Osteoblast (primary cell): ENCODE data around the gene SLC52A1. TPM values are rescaled to one million over a fixed set of nuclear protein-coding genes. Genes with fewer than 3 reads are reported as not detected.

Source experiments
- DNase-seq: peaks from one replicate; pipeline ENCODE4 v3.0.0; 2011; ENCODE audit warnings: low spot score, mixed read lengths; ENCODE audit not compliant: insufficient read length; ENCODE audit errors: missing footprints
- H2AFZ ChIP-seq: 2 replicates; pipeline ENCODE4 v1.6.0; 2011; ENCODE audit warnings: mild to moderate bottlenecking, low read length
- H3K27ac ChIP-seq: 2 replicates; pipeline ENCODE4 v1.5.1; 2011; ENCODE audit warnings: mild to moderate bottlenecking, low read depth, low read length, moderate library complexity
- H3K27me3 ChIP-seq: 2 replicates; pipeline ENCODE4 v1.6.0; 2012; ENCODE audit warnings: mild to moderate bottlenecking, control low read depth, inconsistent platforms, low read length, moderate library complexity; ENCODE audit not compliant: insufficient read depth
- H3K36me3 ChIP-seq: 2 replicates; pipeline ENCODE4 v1.5.1; 2011; ENCODE audit warnings: mild to moderate bottlenecking, low read length, control low read depth, moderate library complexity; ENCODE audit not compliant: insufficient read depth
- H3K4me1 ChIP-seq: 2 replicates; pipeline ENCODE4 v1.5.1; 2011; ENCODE audit warnings: mild to moderate bottlenecking, low read length, control low read depth, moderate library complexity; ENCODE audit not compliant: insufficient read depth
- H3K4me2 ChIP-seq: 2 replicates; pipeline ENCODE4 v1.6.0; 2011; ENCODE audit warnings: mild to moderate bottlenecking, low read length; ENCODE audit not compliant: insufficient read depth
- H3K4me3 ChIP-seq: fragments of 200-600 bp; sonication (generic); 3 replicates; pipeline ENCODE4 v1.5.1; 2012; ENCODE audit warnings: mild to moderate bottlenecking, low read length, inconsistent platforms; ENCODE audit not compliant: insufficient read depth
- H3K79me2 ChIP-seq: 2 replicates; pipeline ENCODE4 v1.6.0; 2012; ENCODE audit warnings: mild to moderate bottlenecking, low read length, control low read depth, inconsistent platforms; ENCODE audit not compliant: insufficient read depth
- H3K9me3 ChIP-seq: 2 replicates; pipeline ENCODE4 v1.5.1; 2011; ENCODE audit warnings: low read depth, low read length, control low read depth
- H4K20me1 ChIP-seq: 2 replicates; pipeline ENCODE4 v1.6.0; 2012; ENCODE audit warnings: mild to moderate bottlenecking, low read length, control low read depth; ENCODE audit not compliant: insufficient read depth
- CTCF ChIP-seq: IDR thresholded peaks from 2 replicates; pipeline ENCODE4 v1.5.1; 2011; ENCODE audit warnings: mild to moderate bottlenecking, low read depth, low read length, moderate library complexity; ENCODE audit errors: extremely low read depth
- total RNA-seq: library from RNA; depleted of rRNA; stranded (reverse); fragments of >200 nt; gene quantifications from 2 replicates; pipeline ENCODE4 v1.2.3, GENCODE V29; 2012

Gene SLC52A1
- total RNA-seq, 1 donor: not detected

- Histone ChIP-seq H3K27ac (peak within 1 kb of the TSS; percentile 84), H3K27me3 (no peaks in the 10 kb centered on the region), H3K36me3 (peaks cover 10% of the 10 kb centered on the region), H3K4me1 (peaks cover 17% of the 10 kb centered on the region), H4K20me1 (no peaks in the 10 kb centered on the region), H3K9me3 (no peaks in the 10 kb centered on the region), H3K4me3 (peak within 1 kb of the TSS; percentile 93), H3K79me2 (peaks cover 16% of the 10 kb centered on the region), H2AFZ (peak within 1 kb of the TSS; percentile 92), H3K4me2 (peak within 1 kb of the TSS; percentile 98)
- DNase-seq: peak; percentile 95
- TF ChIP-seq CTCF: peak; percentile 48
Measured at GRCh38 chr17:4986951-4987766, 48.1 kb downstream of the SLC52A1 start, which contains the start of gene CAMTA2. Gene CAMTA2 (minus strand): TSS chr17:4987675. CDS start chr17:4986222, 1,453 bp downstream.

- Histone ChIP-seq H3K9me3 (no peaks in the 10 kb centered on the region), H3K27ac (peak overlapping the region; percentile 84), H3K79me2 (peaks cover 16% of the 10 kb centered on the region), H4K20me1 (no peaks in the 10 kb centered on the region), H3K36me3 (peaks cover 16% of the 10 kb centered on the region), H3K27me3 (no peaks in the 10 kb centered on the region), H3K4me1 (peaks cover 17% of the 10 kb centered on the region), H2AFZ (peak overlapping the region; percentile 92), H3K4me2 (peak overlapping the region; percentile 98), H3K4me3 (peak overlapping the region; percentile 93)
- no peak for TF ChIP-seq CTCF
- peak; percentile 84 for DNase-seq
Measured at GRCh38 chr17:4986403-4986802, 48.8 kb downstream of the SLC52A1 start.

Other genes with a start within 250 kb of the SLC52A1 start
- 0.29 TPM in 1 of 2 replicates, not detected in the other for gene VMO1, start 249.1 kb downstream of the SLC52A1 start, total RNA-seq
- gene GLTPD2, start 246.5 kb downstream of the SLC52A1 start, total RNA-seq: not detected in 2 replicates
- 109 and 113 TPM in 2 replicates for gene PSMB6, start 239.3 kb downstream of the SLC52A1 start, total RNA-seq
- gene PLD2, start 228.3 kb downstream of the SLC52A1 start, total RNA-seq: 18.9 and 19.9 TPM in 2 replicates
- gene MINK1, start 202.1 kb downstream of the SLC52A1 start, total RNA-seq: 34.4 and 35.9 TPM in 2 replicates
- gene C17orf107, start 135.9 kb downstream of the SLC52A1 start, total RNA-seq: 4.0 and 5.3 TPM in 2 replicates
- 1.4 and 1.8 TPM in 2 replicates for gene CHRNE, start 132.3 kb downstream of the SLC52A1 start, total RNA-seq
- not detected in 2 replicates for gene GP1BA, start 103.1 kb downstream of the SLC52A1 start, total RNA-seq
- gene SLC25A11, start 95.4 kb downstream of the SLC52A1 start, total RNA-seq: 43.6 and 47.4 TPM in 2 replicates
- 25.3 and 26.5 TPM in 2 replicates for gene RNF167, start 95.2 kb downstream of the SLC52A1 start, total RNA-seq
- gene PFN1, start 86.9 kb downstream of the SLC52A1 start, total RNA-seq: 347 and 425 TPM in 2 replicates
- gene ENO3, start 84.3 kb downstream of the SLC52A1 start, total RNA-seq: 2.9 TPM in 2 replicates
- gene SPAG7, start 67.6 kb downstream of the SLC52A1 start, total RNA-seq: 34.0 and 39.8 TPM in 2 replicates
- gene CAMTA2, start 47.8 kb downstream of the SLC52A1 start, total RNA-seq: 14.7 and 19.2 TPM in 2 replicates
- gene INCA1, start 37.9 kb downstream of the SLC52A1 start, total RNA-seq: 0.29 and 0.36 TPM in 2 replicates
- gene KIF1C, start 37.5 kb downstream of the SLC52A1 start, total RNA-seq: 54.6 and 54.8 TPM in 2 replicates
- gene ZFP3, start 43.0 kb upstream of the SLC52A1 start, total RNA-seq: 3.5 and 3.6 TPM in 2 replicates
- 8.0 and 8.3 TPM in 2 replicates for gene ZNF232, start 76.5 kb upstream of the SLC52A1 start, total RNA-seq
- gene USP6, start 80.6 kb upstream of the SLC52A1 start, total RNA-seq: not detected in 2 replicates
- 8.7 and 11.5 TPM in 2 replicates for gene ZNF594, start 156.4 kb upstream of the SLC52A1 start, total RNA-seq
- gene SCIMP, start 199.4 kb upstream of the SLC52A1 start, total RNA-seq: not detected in 2 replicates
- 56.0 and 59.4 TPM in 2 replicates for gene RABEP1, start 246.9 kb upstream of the SLC52A1 start, total RNA-seq